ENCODE measurements around the gene COPZ1.
"Not testable (repeated sequence)": the region's sequence is repeated elsewhere in the genome, so short reads cannot be mapped to it uniquely, and the experiment has no call there.

Gene COPZ1

GRCh38 chr12:54324617-54325441 is at the start of gene COPZ1:
TSS of gene COPZ1 (plus strand) at chr12:54325131. CDS start at chr12:54325164, 33 bp downstream.
- DNase-seq (ENCODE audit: low spot score): peak; percentile 99

DNA sequence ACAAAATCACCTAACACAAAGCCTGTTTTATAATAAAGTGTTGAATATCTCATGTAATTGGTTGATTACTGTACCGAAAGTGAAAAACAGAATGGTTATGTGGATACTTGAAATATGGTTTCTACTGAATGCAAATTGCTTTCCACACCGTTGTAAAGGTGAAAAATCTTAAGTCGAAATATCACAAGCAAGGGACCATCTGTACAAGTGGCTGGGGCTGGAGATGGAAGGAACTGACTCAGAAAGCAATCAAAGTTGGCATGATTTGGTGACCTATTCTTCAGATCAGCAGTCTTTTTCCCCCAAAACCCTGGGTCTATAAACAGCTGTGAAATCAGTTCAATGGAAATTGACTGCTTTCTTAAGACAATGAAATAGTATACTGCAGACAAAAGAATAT is 48.6 kb upstream of the COPZ1 start:
- no peak for DNase-seq (ENCODE audit: low spot score)

- no peak for DNase-seq (ENCODE audit: low spot score)
Measured at GRCh38 chr12:54277823-54278276, 47.1 kb upstream of the COPZ1 start.

- no peak for DNase-seq (ENCODE audit: low spot score)
Measured at GRCh38 chr12:54279227-54279631, 45.7 kb upstream of the COPZ1 start.

DNA sequence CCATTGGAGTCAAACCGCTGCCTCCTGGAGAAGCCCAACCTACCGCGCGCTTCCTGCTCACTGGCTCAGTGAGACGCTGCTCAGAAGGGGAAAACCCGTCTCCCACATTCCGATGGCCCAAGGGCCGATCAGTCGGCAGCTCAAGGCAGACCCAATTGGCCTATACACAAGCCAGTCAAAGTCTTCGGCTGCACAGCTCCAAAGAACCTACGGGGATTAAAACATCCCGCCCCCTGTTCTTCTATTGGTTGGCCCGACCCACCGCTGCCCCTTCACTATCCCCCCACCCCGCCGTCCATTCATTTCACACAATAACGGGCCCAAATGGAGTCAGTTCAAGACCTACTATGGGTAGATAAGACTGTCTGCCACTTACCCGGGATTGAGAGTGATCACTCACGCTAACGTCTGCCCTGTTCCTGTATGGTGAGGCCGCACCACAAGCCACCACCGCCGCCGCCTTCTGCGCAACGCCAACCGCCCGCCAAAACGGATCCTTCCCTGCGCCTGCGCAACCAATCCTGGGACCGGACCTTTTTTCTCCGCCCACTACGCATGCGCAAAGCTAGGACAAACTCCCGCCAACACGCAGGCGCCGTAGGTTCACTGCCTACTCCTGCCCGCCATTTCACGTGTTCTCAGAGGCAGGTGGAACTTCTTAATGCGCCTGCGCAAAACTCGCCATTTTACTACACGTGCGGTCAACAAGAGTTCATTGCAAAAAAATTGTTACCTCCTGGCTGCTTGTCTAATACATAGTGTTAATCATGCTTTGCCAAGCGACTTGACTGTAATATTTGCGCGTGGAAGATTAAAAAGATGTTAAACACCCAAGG is 45.1 kb upstream of the COPZ1 start, which contains the start of gene CBX5:
Gene CBX5, minus strand, starts transcription at position 491 of the 836 bp plus-strand sequence. CDS start 22,472 bp downstream, outside the sequence.
- DNase-seq (ENCODE audit: low spot score): peak; percentile 100

- peak; percentile 99 for DNase-seq (ENCODE audit: low spot score)
Measured at GRCh38 chr12:54280468-54281260, 44.3 kb upstream of the COPZ1 start, which contains the start of gene HNRNPA1. TSS of gene HNRNPA1 (plus strand) at chr12:54280726. CDS start at chr12:54280808, 82 bp downstream.

DNA sequence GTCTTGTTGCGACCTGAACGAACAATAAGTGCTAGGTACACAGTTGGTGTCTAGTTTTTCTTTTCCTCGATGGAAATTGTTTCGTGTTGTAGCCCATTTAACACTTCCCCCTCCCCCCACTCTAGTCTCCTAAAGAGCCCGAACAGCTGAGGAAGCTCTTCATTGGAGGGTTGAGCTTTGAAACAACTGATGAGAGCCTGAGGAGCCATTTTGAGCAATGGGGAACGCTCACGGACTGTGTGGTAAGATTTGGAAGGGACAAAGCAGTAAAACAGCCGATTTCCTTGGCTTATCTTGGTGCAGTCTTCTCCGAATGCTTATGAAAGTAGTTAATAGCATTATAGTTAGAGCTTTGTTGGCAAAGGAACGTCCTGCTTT is 43.7 kb upstream of the COPZ1 start:
- DNase-seq (ENCODE audit: low spot score): not testable (repeated sequence)

GRCh38 chr12:54281694-54282093 is 43.2 kb upstream of the COPZ1 start:
- not testable (repeated sequence) for DNase-seq (ENCODE audit: low spot score)

GRCh38 chr12:54282949-54283593 is 41.9 kb upstream of the COPZ1 start:
- DNase-seq (ENCODE audit: low spot score): no peak

- DNase-seq (ENCODE audit: low spot score): not testable (repeated sequence)
Measured at GRCh38 chr12:54284070-54284780, 40.7 kb upstream of the COPZ1 start.

GRCh38 chr12:54285150-54286041 is 39.5 kb upstream of the COPZ1 start:
- no peak for DNase-seq (ENCODE audit: low spot score)

DNA sequence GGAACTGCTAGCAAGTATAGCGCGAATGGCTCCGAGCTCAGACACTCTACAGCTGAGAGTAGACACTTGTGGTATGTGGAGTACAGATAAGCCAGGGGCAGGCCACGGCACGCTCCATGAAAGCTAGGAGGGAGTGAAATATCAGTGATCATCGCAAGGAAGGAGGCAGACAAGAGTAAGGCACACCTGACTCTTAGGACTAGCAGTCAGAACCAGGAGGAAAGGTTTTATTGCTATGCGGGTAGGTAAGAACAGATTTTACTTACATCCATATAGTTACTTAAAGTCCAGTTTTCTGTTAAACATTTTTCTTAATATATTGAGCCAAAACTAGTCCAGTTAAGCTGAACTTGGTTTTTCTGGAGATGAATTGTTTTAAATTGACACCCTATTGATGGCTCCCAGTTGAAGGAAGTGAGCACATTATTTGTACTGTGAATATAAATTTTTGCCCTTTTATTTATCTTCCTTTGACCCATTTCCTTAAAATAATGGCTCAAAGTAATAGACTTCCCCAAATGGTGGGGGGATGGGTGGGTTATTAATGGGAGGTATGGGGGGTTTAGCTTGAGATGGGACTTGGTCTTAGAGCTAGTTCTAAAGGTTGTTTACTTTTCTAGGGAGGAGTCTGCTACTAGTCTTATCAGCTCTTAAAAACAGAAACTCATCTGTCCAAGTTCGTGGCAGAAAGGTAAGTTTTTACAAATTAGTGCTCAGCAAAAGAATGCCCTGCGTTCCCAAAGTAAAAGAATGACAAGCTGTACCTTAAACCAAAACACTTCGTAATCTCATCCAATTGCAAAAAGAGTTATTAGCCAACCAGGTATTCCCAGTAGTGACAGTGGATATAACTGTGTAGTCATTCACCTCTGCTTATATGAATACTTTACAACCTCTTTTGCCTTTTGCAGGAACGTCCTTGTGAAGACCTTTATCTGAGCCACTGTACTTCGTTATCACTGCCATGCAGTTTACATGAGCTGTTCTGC is 38.6 kb upstream of the COPZ1 start:
- DNase-seq (ENCODE audit: low spot score): no peak

DNA sequence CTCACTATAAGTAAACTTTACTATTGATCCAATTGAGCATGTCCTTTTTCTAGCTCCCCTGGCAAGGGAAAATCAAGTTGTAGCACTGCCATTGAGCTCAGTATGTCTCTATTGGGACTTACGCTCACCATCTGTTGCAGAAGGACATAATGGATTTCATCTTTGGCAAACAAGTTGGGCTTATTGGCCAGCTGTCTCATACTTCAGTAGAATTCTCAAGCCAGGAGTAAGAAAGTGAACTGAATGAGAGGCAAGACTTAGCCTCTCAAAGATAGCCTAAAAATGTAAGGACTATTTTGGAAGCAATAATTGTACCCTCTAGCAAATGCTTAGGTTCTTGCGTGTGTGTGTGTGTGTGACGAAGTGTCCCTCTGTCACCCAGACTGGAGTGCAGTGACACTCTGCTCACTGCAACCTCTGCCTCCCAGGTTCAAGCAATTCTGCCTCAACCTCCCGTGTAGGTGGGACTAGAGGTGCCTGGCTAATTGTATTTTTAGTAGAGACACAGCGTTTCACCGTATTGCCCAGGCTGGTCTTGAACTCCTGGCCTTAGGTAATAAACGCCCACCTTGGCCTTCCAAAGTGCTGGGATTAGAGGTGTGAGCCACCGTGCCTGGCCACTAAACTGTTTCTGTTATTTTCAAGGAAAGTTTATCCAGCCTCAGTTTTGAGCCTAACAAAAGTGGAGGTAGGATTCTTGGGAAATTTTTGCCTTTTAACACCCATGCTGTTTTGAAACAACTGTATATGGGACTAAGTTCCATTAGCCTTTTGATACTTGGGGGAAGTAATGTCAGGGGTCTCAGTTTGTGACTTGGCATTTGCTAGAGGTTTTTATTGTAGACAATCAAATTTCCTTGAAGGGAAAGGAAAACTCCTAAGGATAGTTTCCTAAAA is 37.4 kb upstream of the COPZ1 start:
- DNase-seq (ENCODE audit: low spot score): no peak

DNA sequence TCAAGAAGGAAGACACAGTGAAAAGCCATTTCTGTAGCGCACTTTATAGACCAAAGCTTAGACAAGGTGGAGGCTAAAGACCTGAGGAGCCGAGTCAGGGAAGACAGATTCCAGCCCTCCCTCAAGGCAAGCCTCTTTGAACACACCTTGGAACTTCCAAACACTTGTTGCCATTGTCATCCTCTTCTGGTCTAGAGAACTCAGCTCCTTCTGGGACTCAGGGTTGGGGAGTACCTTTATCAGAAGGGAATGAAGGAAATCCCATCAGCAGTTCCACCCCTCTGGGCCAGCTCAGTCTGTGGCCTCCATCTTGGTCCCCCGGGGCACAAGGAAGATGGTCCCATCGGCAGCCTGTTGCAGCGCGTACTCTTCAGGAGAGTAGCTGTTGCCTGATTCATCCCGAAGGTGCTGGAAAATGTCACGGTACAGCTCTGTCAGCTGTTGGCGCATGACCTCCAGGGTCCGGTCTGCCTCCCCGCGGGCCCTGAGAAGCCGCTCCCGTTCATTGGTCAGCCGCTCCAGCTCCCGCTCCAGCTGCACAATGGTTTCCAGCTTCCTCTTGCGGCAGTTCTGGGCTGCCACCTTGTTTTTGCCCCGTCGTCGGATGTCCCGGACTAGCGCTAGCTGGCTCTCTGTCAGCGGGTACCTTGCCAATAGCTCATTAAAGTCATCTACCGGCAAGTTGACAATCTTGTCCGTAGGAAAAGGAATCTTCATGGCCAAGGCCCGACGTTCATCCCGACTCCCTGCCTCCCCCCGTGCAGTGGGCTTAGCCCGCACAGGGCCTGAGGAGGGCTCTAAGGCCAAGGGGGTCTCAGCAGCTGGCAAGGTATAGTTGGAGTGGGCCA is 32.6 kb upstream of the COPZ1 start:
- no peak for DNase-seq (ENCODE audit: low spot score)

DNA sequence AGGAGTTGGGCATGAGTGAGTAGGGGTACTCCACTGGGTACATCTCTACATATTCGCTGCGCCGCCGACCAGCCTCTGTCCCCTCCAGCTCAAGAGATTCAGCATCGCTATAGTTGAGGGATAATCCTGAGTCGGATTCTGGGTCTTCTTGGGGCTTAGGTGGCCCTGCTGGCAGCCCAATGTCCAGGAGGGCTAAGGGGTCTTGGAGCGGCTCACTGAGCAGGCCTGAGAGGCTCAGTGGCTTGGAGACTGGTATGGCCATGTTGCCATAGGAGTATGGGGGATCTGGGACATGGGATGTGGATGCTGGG is 32.0 kb upstream of the COPZ1 start:
- no peak for DNase-seq (ENCODE audit: low spot score)

DNA sequence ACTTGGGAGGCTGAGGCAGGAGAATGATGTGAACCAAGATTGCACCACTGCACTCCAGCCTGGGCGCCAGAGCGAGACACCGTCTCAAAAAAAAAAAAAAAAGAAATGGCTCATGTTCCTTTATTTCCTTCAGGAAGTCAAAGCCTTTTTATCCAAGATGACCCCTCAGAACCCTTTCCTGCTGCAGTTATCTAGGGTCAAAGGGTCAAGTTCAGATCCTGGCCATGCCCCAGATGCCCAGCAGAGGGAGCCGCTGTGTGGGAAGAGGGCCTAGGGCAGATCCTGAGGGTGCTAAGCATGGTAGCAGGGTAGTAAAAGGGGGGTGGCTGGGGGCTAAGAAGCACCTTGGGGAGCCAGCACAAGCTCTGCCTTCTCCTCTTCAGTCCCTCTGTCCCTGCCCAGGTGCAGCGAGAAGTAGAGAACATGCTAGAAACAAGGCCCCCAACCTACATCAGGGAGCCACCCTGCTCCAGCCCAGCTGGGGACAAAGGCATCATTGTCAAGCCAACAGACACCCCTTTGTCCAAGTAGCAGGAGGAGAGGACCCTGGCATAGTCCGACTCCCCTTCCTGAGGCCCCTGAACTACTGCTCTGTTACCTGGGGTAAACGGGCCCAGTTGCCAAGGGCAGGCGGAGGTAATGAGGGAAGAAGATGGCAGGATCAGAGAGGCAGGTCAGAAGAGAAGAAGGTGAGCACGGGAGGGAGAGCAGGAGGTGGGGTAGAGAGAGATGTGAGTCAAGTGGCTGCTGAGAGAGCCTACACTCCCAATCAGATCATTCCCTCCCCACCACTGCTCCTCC is 30.6 kb upstream of the COPZ1 start:
- DNase-seq (ENCODE audit: low spot score): peak; percentile 87
